ENCODE data around the gene TRIM56.

Gene TRIM56

DNA sequence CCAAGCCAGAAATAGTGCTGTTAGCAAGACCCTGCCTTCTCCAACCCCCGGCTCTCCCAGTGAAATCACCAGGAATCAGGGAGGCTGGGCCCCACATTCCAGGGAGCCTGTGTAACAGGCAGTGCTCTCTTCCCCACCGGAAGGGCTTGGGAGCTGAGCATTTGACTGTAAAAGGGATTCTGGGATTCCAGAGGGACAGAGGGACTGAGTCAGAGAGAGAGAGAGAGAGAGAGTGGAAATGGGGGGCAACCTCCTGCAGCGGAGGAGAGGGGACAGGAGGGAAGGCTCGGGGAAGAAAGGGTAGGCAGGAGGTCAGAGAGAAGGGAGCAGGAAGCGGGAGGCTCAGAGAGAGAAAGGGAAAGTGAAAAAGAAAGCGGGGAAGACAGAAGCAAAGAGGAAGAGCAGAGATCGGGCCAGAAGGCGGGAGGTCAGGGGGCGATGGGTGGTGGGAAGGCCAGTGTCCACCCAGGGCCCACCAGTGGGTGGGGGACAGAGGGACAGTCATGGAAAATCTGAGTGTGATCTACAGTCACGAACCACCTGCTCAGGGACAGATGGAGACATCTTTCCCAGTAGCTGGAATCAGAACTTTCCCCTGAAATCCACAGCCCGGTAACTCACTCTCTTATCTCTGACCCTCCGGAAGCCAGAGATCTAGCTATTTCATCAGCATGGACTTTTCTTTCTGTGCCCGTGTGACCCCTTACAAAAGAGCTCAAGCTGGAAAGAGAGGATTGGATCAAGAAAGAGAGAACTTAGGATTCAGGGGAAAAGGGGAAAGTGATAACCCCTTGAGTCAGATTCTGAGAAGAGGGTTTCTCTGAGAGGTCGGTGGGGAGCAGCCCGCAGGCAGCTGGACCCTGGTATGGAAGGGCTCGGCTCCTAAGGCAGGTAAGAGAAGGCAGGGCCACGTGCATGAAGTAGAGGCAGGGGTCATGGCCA lies 37.0 kb downstream of the TRIM56 start:
- H3K4me3 ChIP-seq (ENCODE audit: low read length): no peak overlapping the region
- DNase-seq (ENCODE audit: low read depth): peak; percentile 90
- TF ChIP-seq, protein P1, sequence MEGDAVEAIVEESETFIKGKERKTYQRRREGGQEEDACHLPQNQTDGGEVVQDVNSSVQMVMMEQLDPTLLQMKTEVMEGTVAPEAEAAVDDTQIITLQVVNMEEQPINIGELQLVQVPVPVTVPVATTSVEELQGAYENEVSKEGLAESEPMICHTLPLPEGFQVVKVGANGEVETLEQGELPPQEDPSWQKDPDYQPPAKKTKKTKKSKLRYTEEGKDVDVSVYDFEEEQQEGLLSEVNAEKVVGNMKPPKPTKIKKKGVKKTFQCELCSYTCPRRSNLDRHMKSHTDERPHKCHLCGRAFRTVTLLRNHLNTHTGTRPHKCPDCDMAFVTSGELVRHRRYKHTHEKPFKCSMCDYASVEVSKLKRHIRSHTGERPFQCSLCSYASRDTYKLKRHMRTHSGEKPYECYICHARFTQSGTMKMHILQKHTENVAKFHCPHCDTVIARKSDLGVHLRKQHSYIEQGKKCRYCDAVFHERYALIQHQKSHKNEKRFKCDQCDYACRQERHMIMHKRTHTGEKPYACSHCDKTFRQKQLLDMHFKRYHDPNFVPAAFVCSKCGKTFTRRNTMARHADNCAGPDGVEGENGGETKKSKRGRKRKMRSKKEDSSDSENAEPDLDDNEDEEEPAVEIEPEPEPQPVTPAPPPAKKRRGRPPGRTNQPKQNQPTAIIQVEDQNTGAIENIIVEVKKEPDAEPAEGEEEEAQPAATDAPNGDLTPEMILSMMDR (IDR thresholded peaks at IDR 0.05; ENCODE audit: insufficient read depth, low read depth, low read length, missing control alignments): no peak

DNA sequence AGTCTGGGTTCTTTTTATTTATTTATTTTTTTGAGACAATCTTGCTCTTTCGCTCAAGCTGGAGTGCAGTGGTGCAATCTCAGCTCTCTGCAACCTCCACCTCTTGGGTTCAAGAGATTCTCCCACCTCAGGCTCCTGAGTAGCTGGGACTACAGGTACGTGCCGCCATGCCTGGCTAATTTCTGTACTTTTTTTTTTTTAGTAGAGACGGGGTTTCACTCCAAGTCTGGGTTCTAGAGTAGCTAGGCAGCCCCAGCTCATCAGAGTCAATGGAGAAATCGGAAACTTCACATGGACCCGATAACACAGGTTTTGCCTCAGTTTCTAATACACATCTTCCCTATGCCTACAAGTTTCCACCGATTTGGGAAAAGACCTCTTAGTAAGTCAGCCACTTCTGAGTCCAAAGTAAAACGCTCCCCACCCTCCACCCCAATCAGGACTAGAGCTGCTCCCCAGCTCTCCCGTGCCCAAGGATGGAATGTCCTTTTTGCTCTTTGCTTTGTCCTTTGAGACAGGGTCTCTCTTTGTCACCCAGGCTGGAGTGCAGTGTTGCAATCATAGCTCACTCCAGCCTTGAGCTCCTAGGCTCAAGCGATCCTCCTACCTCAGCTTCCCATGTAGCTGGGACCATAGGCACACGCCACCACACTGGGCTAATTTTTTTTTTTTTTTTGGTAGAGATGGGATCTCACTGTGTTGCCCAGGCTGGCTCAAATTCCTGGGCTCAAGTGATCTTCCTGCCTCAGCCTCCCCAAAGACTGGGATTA lies 37.8 kb downstream of the TRIM56 start:
- no peak overlapping the region for H3K4me3 ChIP-seq (ENCODE audit: low read length)
- TF ChIP-seq, protein P1 (IDR thresholded peaks at IDR 0.05; ENCODE audit: insufficient read depth, low read depth, low read length, missing control alignments): no peak
- no peak for DNase-seq (ENCODE audit: low read depth)

DNA sequence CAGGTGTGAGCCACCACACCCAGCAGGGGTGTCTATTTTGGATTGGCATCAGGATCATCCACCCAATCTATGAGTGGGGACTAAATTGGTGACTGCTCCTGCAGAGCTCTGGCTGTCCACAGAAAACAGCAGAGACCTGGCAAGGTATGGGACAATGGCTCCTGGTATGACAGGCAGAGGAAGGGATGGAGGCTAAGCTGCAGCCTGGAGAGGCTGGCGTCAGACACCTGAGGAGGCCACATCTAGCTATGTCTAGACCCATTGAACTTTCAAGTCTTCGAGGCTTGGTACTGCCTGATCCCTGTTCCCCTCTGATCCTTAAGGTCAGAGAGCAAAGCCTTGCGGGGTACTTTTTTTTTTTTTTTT lies 38.4 kb downstream of the TRIM56 start:
- H3K4me3 ChIP-seq (ENCODE audit: low read length): no peak overlapping the region
- TF ChIP-seq, protein P1 (IDR thresholded peaks at IDR 0.05; ENCODE audit: insufficient read depth, low read depth, low read length, missing control alignments): no peak
- DNase-seq (ENCODE audit: low read depth): no peak

DNA sequence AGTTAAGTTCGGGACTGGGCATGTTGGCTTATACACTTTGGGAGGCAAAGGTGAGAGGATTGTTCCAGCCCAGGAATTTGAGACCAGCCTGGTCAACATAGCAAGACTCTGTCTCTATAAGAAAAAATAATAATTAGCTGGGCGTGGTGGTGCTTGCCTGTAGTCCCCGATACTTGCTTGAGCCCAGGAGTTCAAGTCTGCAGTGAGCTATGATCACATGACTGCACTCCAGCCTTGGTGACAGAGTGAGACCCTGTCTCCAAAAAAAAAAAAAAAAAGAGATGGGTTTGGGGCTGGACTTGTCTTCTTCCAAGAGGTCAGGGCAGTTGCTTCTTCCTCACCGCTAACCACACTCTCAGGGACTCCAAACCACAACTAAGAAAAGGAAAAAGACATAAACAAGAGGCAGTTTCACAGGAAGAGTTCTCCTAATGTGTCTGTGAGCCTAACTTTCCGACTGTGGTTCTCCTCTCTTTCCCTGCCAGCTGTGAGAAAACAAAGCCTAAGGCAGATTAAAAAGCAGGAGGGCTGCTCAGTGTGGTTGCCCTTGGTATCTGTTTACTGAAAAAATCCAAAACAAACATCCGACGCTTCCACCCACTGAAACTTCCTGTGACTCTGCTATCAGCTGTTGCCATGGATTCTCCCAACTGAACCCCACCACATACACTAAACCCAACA lies 39.2 kb downstream of the TRIM56 start:
- peak; percentile 62 for DNase-seq (ENCODE audit: low read depth)
- H3K4me3 ChIP-seq (ENCODE audit: low read length): no peak overlapping the region
- TF ChIP-seq, protein P1 (IDR thresholded peaks at IDR 0.05; ENCODE audit: insufficient read depth, low read depth, low read length, missing control alignments): no peak

DNA sequence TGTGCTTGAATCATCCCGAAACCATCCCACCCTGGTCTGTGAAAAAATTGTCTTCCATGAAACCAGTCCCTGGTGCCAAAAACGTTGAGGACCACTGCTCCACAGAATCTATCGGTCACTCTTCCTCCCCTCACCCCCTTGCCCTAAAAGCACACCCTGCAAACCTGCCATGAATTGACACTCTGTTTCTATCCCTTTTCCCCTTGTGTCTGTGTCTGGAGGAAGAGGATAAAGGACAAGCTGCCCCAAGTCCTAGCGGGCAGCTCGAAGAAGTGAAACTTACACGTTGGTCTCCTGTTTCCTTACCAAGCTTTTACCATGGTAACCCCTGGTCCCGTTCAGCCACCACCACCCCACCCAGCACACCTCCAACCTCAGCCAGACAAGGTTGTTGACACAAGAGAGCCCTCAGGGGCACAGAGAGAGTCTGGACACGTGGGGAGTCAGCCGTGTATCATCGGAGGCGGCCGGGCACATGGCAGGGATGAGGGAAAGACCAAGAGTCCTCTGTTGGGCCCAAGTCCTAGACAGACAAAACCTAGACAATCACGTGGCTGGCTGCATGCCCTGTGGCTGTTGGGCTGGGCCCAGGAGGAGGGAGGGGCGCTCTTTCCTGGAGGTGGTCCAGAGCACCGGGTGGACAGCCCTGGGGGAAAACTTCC lies 40.8 kb downstream of the TRIM56 start:
- H3K4me3 ChIP-seq (ENCODE audit: low read length): no peak overlapping the region
- TF ChIP-seq, protein P1 (IDR thresholded peaks at IDR 0.05; ENCODE audit: insufficient read depth, low read depth, low read length, missing control alignments): no peak
- peak; percentile 73 for DNase-seq (ENCODE audit: low read depth)

DNA sequence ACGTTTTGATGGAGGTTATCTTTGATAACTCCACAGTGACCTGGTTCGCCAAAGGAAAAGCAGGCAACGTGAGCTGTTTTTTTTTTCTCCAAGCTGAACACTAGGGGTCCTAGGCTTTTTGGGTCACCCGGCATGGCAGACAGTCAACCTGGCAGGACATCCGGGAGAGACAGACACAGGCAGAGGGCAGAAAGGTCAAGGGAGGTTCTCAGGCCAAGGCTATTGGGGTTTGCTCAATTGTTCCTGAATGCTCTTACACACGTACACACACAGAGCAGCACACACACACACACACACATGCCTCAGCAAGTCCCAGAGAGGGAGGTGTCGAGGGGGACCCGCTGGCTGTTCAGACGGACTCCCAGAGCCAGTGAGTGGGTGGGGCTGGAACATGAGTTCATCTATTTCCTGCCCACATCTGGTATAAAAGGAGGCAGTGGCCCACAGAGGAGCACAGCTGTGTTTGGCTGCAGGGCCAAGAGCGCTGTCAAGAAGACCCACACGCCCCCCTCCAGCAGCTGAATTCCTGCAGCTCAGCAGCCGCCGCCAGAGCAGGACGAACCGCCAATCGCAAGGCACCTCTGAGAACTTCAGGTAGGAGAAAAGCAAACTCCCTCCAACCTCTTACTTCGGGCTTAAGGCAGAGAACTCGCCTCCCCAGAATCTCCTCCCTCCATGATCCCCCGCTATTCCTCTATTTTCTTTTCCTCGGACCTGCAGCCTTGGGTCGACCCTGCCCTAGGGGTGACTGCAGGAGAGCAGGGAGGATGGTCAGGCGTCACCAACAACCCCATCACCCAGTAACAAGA lies 41.6 kb downstream of the TRIM56 start, which contains the start of gene SERPINE1:
Gene SERPINE1 (plus strand): TSS at position 454 of the 809 bp plus-strand sequence. CDS start 1,290 bp downstream, outside the sequence.
- DNase-seq (ENCODE audit: low read depth): peak; percentile 99
- H3K4me3 ChIP-seq (ENCODE audit: low read length): peak within 1 kb of the TSS; percentile 74
- TF ChIP-seq, protein P1 (IDR thresholded peaks at IDR 0.05; ENCODE audit: insufficient read depth, low read depth, low read length, missing control alignments): peak; percentile 32

Measured in epithelial cell of esophagus (primary cell).